ENCODE results near the gene NEURL1B.

Gene NEURL1B

GRCh38 chr5:172678902-172679301 is 37.8 kb downstream of the NEURL1B start:
- DNase-seq (ENCODE audit: low spot score): no peak

DNA sequence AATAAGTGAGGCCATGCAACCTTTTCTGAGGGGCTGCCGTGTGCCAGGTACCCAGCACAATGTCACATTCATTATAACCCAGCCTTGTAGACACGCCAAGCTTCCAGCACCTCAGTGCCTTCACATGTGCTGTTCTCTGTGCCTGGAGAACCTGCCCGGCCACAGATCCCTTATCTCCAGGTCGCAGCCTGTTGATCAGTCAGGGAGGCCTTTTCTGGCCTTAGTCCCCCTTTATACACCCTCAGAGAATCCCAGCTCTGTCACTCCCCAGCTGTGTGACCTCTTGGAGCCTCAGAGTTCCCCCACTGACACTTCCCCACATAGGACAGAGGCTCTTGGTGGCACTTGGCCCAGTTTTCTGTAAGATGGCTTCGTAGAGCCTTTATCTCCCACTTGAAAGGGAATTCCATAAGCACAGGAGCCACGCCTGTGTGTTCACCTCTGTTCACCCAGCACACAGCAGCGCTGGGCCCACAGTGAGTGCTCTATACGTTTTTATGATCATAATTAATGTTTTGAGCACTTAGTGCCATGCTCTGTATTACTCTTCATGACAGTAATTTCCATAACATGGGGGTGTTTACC is 38.7 kb downstream of the NEURL1B start:
- DNase-seq (ENCODE audit: low spot score): no peak

DNA sequence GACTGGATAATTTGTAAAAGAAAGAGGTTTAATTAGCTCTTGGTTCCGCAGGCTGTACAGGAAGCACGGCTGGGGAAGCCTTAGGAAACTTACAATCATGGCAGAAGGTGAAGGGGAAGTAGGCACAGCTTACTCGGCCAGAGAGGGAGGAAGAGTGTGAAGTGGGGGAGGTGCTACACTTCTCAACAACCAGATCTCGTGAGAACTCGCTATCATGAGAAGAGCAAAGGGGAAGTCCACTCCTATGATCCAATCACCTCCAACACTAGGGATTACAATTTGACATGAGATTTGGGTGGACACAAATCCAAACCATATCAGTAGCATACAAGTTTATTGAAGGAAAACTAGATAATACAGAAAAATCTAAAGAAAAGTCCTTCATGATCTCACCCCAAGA is 39.9 kb downstream of the NEURL1B start:
- DNase-seq (ENCODE audit: low spot score): no peak

DNA sequence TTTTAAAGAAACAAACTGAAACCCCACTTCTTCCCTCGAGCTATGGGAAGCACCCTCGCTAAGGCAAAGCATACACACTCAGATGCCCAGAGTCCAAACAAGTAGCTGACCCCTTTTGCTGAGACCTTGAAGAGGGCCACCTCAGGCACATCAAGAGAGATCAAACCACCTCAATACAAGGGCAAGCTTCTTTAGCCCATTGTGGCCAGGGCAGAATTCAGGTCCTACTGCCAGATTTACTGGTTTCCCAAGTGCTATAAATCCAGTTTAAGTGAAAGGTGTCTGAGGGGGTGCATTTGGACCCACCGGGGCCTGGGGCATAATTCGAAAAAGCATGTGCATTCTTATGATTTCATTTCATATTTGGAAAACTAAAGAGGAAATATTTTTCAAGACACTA is 40.4 kb downstream of the NEURL1B start:
- DNase-seq (ENCODE audit: low spot score): no peak

DNA sequence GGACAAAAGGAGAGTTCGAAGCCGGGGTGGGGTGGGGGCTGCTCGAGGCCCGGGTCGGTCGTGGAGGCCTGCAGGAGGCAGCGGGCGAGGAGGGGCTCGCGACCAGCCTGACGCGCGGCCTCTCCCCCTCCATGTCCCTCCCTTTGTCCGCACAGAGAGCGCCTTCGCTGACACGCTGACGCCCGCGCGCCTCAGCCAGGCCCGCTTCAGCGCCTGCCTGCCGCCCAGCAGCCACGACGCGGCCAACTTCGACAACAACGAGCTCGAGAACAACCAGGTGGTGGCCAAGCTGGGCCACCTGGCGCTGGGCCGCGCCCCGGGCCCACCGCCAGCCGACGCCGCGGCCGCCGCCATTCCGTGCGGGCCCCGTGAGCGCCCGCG is 42.2 kb downstream of the NEURL1B start:
- DNase-seq (ENCODE audit: low spot score): no peak

- no peak for DNase-seq (ENCODE audit: low spot score)
These were observed 42.8 kb downstream of the NEURL1B start for GRCh38 chr5:172683645-172684471.

- no peak for DNase-seq (ENCODE audit: low spot score)
These were observed 44.0 kb downstream of the NEURL1B start for GRCh38 chr5:172685091-172685490.

- no peak for DNase-seq (ENCODE audit: low spot score)
These were observed 45.0 kb downstream of the NEURL1B start for GRCh38 chr5:172686111-172686510.

GRCh38 chr5:172686539-172687390 is 45.7 kb downstream of the NEURL1B start:
- DNase-seq (ENCODE audit: low spot score): no peak

DNA sequence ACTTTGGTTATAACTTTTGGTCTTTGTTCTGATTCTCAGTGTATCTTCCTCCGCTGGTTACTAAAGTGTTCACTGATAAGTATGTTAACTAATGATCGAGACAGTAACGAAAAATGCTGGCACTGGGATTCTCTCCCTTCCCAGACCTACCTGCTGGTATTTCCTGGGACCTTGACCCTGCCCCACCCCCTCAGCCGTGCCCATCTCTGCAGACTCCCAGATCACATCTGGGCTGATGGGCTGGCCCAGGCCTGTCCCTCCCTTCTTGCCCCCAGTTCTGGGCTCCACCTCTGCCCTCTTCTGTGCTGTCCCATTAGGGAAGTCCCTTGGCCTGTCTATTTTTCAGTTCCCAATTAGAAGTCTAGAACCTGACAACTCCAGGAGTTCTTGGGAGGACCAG is 46.9 kb downstream of the NEURL1B start:
- no peak for DNase-seq (ENCODE audit: low spot score)

DNA sequence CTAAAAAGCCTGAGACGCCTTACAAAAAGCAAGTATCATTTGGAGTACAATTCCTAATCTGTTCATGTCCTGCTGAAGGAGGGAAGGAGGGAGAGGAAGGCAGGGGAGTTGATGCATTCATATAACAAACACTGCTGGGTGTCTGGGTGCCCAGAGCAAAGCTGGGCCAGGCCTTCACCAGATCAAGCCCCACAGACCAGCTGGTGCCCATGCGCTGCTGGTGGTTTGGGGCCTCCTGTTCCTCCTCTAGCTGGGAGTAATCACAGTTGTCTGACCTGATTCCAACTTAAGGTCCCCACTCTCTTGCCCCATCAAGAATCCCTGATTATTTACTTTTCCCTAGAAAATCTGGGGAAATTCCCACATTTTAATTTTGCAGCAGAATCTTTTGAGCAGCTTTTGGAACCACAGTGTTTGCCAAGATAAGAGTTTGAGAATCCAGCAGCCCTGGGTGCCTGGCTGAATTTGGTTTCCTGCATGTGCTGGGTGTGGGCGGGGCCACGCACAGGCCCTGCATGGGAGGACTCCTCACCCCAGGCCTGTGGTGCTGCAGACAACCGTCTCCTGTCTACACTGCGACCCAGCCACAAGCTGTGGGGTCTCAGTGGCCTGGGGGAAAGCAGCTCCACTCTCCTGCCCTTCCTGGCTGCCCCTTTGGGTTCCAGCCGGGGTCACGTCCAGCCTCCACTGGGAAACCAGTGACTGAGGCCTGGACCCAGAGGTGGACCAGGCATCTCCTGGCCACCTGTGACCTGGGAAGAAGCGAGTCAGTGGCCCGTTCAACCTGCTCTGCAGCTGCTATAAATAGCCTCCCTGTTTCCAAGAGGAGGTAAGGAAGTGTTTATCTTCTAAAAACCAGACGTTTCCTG is 47.5 kb downstream of the NEURL1B start:
- DNase-seq (ENCODE audit: low spot score): no peak

- no peak for DNase-seq (ENCODE audit: low spot score)
These were observed 48.1 kb downstream of the NEURL1B start for GRCh38 chr5:172689218-172689572.

DNA sequence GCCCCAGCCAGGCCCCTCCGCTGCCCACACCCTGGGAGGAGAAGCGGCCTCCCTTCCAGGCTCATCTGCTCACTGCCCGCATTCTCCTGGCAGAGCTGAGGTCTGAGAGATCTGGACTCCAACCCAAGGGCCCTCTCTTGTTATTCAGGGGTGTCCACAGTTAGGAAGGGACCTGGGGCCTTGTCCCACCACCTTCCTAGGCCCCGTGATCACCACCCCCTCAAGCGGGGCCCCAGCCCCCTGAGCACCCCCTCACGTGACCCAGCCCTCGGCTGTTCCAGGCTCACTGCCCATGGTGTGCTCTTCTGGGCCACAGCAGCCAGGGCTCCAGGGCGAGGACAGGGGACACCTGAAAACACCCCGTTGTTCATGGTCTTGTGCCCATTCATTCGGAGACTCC is 48.7 kb downstream of the NEURL1B start:
- DNase-seq (ENCODE audit: low spot score): no peak

DNA sequence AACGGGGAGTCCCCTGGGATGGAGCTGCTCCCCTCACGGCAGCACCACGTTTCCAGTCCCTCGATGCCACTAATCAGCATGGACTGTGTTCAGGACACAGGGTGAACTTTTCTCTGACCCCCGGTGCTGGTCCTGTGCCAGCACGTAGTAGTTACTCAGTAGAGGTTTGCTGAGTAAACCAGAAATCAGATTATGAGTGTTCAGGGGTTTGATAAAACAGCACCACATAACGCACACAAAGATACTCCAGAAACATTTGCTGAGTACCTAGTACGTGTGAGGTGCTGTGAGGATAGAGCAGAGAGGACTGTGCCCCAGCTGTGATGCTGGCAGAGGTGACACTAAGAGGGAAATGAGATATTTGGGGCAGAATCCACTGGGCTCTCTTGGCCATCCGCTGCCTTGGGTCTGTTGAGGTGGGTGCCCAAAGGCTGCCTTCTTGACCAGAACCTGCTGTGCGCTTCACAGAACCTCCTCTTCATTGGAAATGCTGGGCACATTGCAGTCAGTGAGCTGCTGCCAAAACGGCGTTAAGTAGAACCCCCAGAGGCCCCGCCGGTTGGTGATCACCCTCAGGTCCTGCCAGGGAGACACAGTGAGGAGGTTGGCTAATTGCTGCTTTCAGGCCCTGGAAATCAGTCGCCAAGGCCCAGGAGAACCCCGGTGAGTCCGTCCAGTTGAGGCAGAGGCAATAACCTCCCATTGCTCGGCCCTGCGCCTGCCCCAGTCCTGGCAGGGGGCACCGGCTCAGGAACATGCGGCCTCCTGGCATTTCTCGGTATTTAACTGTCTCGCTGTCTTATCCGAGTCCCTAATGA is 49.4 kb downstream of the NEURL1B start:
- DNase-seq (ENCODE audit: low spot score): no peak

- no peak for DNase-seq (ENCODE audit: low spot score)
These were observed 50.8 kb downstream of the NEURL1B start for GRCh38 chr5:172691886-172692285.

DNA sequence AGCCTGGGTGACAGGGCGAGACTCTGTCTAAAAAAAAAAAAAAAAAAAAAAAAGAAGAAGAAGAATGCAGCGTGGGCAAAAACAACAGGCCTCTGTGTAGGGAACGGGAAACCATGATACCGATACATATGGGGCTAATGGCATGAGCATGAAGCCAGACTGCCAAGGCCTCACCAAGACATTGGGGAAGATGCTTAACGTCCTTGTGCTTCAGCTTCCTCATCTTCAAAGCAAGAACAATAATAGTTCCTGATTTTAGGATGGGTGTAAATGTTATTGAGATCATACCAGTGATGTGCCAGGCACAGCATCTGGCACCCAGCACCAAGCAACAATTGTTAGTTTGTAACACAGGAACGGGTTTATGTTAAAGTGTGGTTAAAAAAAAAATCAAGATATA is 51.4 kb downstream of the NEURL1B start:
- DNase-seq (ENCODE audit: low spot score): no peak

GRCh38 chr5:172692981-172693380 is 51.9 kb downstream of the NEURL1B start:
- no peak for DNase-seq (ENCODE audit: low spot score)

DNA sequence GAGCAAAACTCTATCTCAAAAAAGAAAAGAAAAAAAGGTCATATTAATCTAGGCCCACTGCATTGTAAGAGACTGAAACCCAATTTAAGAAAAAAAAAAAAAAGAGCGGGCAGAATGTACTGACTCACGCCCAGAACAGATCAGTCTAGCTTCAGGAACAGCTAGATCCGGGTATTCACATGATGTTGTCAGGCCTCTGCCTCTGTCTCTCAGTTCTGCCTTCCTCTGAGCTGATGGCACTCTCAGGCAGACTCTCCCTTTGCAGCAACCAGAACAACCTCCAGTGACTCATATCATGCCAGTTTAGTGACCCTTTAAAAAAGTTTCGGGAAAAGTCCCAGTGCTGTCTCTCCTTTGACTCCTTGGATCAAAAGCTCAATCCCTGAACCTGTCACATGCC is 53.0 kb downstream of the NEURL1B start:
- DNase-seq (ENCODE audit: low spot score): no peak

GRCh38 chr5:172694541-172694940 is 53.5 kb downstream of the NEURL1B start:
- DNase-seq (ENCODE audit: low spot score): no peak

DNA sequence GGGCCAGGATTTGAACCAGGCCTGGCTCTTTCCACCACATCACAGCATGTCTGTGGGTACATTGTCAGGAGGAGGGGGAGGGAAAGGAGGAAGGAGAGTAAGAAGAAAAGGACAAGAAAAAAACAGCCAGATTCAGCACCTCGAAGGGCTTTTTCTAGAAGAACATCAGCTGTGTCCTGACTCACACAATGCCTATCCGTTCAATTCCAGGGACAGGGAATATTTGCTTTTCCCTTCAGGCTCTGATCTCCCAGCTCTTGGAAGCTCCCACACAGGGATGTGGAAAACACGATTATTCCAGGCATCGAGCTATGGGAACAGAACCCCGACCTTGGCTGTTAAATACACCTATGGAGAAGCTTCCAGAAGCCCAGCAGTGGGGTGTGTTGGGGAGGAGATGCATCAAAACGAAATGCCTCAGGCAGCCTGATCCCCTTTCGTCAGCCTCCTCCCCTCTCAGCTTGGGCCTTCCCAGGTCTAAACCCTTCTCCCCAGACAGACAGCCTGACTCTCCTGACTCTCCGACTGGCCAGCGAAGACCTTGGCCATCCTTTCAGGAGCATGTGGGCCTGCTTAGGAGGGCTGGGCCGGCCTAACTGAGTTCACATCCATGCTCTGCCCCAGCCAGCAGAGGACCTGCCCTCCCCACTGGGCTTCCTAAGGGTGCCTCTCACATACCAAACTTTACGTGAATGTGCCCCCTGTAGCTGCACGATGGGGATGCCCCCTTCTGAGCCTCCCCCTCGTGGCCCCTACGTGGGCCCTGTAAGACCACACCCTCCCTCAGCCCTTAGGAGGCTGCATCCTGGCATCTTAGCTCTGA is 54.4 kb downstream of the NEURL1B start:
- DNase-seq (ENCODE audit: low spot score): no peak
